Hippocampal formation (tissue), 2 donors: ENCODE results near the gene XXYLT1.

ENCODE experiments used
- DNase-seq, 2 donors: peaks; one replicate each; lab custom pipeline; 2025; lab: John Stamatoyannopoulos, UW

Gene XXYLT1

DNA sequence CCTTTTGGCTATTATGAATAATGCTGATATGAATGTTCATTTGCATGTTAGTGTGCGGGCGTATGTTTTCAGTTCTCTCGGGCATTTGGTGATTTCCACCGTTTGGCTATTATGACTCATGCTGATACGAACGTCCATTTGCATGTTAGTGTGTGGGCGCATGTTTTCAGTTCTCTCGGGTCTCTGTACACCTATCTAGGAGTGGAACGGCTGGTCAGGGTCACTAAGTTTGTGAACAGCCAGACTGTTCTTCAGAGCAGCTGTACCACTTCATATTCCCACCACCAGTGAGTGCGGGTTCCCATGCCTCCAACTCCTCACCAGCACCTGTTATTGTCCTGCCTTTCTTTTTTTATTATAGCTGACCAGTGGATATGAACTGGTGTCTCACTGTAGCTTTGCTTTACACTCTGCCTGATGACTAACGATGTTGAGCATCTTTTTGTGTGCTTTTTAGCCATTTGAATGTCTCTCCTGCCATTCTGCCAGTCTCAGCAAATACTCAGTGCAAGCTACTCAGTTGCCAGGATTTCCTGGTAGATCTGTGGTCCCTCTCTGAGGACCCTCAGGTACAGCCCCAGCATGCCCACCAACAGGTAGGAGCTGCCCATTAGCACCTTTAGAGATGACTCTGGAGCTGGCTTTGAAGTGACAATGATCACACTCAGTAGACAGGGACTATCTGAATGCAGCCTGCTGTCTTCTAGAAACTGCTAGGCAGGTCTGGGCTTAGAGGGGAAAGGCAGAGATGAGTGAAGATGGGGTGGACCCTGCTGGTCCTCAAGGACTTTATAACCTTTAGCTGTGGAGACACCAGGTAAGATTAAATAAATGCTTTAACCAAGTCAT, 141.1 kb downstream of the XXYLT1 start:
- no peak for DNase-seq

DNA sequence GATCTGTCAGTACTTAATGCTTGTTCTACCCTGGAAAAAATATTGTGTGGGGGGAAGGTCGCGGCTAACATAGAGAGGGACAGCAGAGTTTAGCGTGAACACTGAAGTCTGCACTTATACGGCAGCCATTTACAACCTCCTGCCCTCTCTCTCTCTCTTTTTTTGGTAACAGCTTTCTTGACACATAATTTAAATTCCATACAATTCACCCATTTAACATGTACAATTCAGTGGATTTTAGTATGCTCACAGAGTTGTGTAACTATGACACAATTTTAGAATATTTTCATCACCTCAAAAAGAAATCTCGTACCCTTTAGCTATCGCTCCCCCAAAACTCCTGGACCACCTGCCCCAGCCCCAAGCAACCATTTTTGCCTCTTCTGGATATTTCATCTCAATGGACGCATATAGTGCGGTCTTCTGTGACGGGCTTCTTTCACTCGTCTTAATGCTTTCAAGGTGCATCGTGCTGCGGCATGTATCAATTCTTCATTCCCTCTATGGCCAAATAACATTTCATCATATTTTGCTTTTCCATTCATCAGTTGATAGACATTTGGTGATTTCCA, 141.8 kb downstream of the XXYLT1 start:
- DNase-seq = no peak

DNA sequence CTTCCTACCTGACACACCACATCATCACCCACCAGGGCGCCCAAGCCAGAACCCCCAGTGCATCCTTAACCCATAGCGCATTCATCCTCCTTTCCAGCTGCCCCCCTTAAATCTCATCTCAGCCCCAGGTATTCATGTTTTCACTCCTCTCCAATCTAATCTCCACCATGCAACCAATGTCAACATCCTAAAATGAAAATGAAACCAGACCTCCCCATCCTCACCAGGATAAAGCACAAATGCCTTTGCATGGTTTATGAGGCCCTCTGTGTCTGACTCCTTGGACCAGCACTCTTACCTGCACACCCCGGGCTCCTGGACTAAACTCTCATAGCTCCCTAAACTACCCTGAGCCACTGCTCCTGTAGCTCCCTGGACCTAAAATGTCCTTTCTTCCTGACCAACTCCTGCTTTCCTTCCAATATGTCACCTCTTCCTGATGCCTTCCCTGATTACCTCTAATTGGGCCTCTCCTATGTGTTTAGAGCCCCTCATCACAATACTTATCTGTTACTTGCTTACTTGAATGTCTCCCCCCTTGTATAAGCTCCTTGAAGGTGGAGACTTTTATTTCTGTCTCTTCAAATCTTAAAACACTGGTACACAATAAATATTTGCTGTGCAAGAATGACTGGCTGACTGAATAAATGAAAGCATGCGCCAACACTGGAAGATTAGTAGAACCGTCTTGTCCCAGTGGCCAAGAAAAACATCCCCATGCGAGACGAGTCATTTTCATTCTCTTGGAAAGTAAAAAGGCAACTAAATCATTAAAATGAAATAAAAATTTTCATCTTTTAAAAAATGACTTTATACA, 142.5 kb downstream of the XXYLT1 start:
- DNase-seq = no peak

GRCh38 chr3:195126056-195126605, 144.8 kb downstream of the XXYLT1 start:
- DNase-seq = no peak

DNA sequence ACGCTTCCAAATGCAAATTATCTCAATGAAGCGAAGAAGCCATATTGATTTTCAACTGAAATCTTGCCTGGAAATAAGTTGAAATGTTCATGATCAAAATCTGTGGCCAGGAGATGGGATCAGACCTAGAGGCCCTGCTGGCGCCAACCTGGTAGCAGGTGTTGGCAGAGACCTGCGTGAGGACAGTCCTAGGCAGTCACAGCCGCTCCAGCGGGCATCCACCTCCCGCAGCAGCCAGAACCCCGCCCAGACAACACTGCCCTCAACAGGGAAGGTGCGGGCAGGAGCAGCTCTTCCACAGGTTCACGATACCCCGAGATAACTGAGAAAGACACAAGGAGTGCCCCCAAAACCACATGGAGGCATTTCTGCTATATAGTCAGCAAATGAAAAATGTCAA, 145.3 kb downstream of the XXYLT1 start:
- no peak for DNase-seq

DNA sequence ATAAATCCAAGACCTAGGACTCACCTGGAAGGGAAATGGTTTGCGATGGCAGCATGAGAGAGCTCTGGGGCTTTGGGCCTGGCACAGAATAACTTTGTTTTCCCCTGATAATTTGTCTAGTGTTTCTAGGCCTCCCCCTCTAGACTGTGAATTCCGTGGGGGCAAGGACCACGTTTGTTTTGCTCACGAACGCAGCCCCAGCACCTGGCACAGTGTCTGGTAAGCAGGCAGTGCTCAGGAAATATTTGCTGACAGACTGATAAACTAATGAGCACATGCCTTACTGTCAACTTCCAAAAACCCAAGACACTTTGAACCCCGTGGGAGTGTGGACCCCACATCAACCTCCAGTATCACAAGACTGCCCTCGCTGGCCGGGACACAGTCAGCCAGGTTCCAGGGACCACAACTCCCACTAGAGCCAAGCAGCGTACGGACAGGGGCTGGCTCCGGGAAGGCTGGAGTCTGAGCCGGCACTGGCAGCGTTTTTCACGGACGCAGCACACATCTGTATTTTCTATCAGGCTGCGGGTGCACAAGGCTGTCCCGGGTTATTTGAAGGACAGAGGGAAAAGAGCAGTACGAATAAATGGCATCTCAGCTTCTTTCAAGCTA, 146.5 kb downstream of the XXYLT1 start:
- DNase-seq = no peak

DNA sequence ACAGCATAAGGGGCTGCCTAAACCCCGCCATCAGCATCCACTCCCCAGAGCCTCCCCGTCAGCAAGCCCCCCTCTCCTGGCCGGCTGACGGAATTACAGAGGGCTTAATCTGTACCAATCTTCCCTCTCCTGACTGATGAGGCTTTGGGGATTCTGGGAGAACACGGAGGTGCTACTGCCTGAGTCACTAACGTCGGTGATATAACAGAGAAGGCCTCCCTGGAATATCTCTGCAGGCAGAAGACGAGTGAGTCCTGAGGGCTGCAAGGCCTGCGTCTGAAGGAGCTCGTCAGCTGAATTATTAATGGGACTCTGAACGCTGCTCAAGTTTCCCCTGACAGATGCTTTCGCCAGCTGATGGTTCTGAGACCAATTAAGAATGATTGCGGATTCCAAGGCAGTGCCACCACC, 147.7 kb downstream of the XXYLT1 start:
- no peak for DNase-seq

- DNase-seq = no peak
Observed at GRCh38 chr3:195122261-195122660, 148.7 kb downstream of the XXYLT1 start.

GRCh38 chr3:195120267-195120601, 150.7 kb downstream of the XXYLT1 start:
- DNase-seq = no peak

- no peak for DNase-seq
Observed at GRCh38 chr3:195119461-195120266, 151.3 kb downstream of the XXYLT1 start.

DNA sequence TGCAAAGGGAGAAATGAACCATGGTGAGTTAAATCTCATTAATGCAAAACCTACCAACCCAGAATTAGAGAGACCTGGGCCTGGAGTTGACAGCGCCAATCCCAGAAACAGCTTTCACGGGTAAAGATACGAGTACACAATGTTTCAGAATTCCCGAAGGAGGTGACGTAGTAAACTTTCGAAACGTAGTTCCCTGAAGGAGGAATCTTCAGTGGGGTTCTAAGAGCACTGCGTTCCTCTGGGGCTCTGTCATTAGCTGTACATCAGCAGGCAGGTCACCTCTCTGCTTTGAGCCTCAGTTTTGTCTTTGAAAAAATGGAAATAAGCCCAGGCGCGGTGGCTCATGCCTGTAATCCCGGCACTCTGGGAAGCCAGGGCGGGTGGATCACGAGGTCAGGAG, 152.3 kb downstream of the XXYLT1 start:
- no peak for DNase-seq

GRCh38 chr3:195117978-195118581, 152.9 kb downstream of the XXYLT1 start:
- DNase-seq = no peak

DNA sequence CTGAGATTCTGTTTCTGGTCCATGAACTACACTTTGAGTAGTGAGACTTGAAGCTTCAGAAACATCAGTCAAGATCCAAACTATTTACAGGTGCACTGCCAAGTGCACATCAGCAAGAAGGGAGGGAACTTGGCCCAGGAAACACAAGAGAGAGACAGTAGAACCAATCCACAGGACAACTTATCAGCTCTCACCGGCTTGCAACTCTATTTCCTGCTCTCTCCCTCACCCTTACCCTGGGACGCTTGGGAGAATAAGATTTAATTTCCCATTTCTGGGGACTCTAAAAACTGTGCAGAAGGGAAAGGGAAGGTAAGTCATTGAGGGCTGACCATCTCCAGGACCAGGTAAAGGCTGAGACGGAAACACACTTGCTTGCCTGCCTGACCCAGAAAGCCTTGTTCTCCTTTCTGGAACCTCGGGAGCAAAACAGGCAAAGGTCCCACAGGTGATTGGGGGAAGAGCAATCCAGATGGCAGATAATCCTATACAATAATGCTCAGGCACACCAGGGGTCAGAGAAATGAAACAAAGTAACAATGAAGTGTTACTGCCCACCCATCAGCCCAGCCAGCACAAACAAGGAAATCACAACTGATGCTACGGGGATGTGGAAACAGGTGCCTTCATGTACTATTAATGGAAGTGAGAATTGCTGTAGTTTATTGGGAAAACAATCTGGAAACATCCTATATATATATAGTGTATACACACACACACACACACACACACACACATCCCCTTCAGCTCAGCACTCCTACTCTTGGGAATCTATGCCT, 154.4 kb downstream of the XXYLT1 start:
- DNase-seq = no peak

DNA sequence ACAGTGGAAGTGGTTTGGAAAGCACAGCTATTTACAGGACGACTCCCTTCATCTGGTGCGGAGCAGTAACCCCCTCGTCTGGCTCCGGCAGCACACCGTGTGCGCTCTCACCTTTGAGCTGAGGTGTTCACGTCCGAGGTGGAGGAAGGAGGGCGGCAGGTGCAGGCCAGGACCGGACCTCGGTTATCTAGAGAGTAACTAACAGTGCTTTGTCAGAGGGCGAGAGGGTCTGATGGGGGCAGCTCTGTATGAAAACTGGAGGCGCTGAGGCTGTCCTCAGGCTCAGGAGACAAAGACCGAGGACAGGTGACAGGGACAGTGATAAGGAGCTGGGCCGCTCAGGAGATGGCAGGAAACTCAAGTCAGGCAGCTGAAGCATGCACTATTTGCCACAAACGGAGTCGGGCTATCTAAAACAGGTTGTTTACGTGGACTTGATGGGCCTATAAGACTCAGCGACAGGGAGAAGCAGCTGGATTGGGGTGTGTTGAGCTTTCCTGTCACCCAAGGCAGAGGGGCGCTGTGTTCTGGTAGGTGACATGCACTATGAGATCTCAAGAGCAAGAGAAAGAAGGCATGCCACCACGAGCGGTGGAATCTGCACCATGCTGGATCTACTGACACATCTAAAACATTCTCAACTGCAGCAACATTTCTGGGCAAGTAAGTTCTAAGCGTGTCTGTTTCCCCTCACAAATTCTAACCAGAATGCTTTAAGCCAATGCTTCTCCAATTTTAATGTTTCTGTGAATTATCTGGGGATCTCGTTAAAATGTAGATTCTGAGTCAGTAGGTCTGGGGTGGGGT, 155.2 kb downstream of the XXYLT1 start:
- no peak for DNase-seq

DNA sequence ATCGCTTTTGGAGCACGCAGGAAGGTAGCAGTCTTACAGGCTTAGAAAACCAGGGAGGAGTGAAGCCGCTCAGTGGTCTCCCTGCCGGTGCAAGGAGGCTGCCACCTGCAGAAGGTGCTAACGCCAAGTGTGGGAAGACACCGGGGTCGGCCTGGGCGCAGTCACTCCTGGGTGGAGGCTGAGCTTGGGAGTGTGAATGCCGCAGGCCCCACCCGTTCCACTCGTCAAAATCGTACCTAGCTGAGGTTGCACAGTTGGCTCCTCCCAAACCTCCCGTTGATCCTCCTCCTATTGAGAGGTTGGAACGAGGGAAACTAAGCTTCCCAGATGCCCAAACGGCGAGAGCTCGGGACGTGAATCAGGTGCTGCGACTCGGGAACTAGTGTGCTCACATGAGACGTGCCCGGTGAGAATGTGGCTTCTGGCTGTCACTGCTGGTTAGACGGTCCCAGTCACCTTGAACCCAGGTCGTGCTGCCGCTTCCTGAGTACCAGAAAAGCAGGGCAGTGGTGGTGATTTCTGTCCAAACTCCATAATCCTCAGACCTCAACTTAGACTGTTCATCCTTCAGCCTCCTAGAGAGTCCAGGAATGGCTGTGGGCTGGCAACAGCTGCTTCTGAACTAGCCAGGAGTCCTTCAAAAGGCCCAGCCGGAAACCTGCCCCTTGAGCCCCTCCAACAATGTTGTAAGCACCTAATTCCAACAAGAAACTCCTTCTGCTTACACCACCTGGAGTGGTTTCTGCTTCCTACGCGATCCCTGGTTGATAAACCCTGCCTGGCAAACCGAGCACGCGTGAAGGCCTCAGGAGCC, 156.0 kb downstream of the XXYLT1 start:
- DNase-seq = no peak

DNA sequence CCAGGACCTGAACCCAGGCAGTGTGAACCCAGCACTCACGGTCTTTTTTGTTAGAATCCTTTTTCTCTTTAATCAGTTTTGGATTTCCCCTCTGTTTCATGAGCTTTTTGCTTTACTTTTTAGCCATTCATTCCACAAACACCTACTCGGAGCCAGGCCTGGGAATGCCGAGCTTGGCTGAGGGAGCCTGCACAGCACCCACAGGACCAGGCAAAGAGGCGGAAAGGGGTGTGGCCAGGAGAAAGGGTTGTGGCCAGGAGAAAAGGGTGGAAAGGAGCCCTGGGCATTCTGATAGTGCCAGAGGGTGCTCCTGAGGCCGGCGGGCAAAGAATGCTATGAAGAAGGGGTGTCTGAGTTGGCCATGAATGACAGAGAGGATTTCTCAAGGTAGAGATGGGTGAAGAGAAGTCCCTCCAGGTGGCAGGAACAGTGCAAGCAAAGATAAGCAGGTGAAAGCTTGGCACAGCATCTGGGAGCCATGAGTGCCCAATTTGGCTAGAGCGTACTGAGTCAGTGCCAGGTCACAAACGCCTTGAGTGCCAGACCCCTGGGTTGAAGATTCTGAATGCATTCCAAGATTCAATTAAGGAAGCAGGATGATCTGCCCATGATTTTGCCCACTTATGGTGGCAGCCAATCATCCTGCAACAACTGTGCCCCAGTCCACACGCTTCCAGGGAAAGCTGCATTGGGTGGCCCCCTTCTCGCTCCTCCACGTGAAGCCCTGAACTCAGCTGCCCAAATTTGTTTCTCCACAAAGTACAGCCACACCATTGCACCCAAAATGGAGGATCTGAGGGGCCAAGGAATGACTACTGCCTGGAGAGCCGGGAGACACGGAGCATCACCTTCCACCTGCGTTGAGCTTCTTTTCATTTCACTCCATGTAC, 157.2 kb downstream of the XXYLT1 start:
- no peak for DNase-seq

GRCh38 chr3:195113048-195113447, 157.9 kb downstream of the XXYLT1 start:
- no peak for DNase-seq
